ENCODE measurements around the gene EGFL8.

- TF ChIP-seq MAX (IDR thresholded peaks at IDR 0.05; ENCODE audit: insufficient read depth, insufficient read length) (no peak), CTCF (IDR thresholded peaks at IDR 0.05; ENCODE audit: extremely low read depth in 1 of 2, insufficient read depth in 1 of 2, low read depth in 1 of 2, low read length in 2 of 2) (no peak)
Measured at GRCh38 chr6:32171234-32171633, 6.8 kb downstream of the EGFL8 start.

Data from endothelial cell of umbilical vein (primary cell).